MG63 (cell line): ENCODE measurements around the gene PCID2. TPM values are rescaled to one million over a fixed set of nuclear protein-coding genes. Genes with fewer than 3 reads are reported as not detected.
A peak's percentile ranks its signal among the peaks of the same experiment; 100 is the strongest.

Experiments
- DNase-seq: peaks from one replicate; pipeline ENCODE4 v3.0.0-alpha.2; 2020
- H3K27me3 ChIP-seq: fragments of 250-450 bp; sonication (Bioruptor Pico); 2 replicates; pipeline ENCODE4 v1.5.1; 2020; ENCODE audit warnings: mild to moderate bottlenecking, moderate library complexity
- H3K36me3 ChIP-seq: fragments of 250-450 bp; sonication (Bioruptor Pico); 2 replicates; pipeline ENCODE4 v1.5.1; 2020; ENCODE audit warnings: mild to moderate bottlenecking, moderate library complexity
- H3K4me3 ChIP-seq: fragments of 250-450 bp; sonication (Bioruptor Pico); 2 replicates; pipeline ENCODE4 v1.5.1; 2020; ENCODE audit warnings: mild to moderate bottlenecking, moderate library complexity
- H3K9me3 ChIP-seq: fragments of 250-450 bp; sonication (Bioruptor Pico); 2 replicates; pipeline ENCODE4 v1.5.1; 2020; ENCODE audit warnings: mild to moderate bottlenecking, moderate library complexity
- total RNA-seq: library from RNA; depleted of rRNA; stranded (reverse); fragments of >200 nt; shearing (Covaris generic); gene quantifications from 2 replicates; pipeline ENCODE4 v1.2.3, GENCODE V29; 2014; ENCODE audit warnings: low replicate concordance

Gene PCID2
- total RNA-seq, 1 experiment from 2014 or later: 106 TPM

- H3K36me3 ChIP-seq: peaks cover 92% of the 10 kb centered on the region
Observed at GRCh38 chr13:113179374-113180230, 28.9 kb downstream of the PCID2 start.

GRCh38 chr13:113178896-113179167 is 29.6 kb downstream of the PCID2 start:
- DNase-seq: no peak

More at GRCh38 chr13:113179374-113180230, 28.9 kb downstream of the PCID2 start:
- no peak overlapping the region for H3K4me3 ChIP-seq
- DNase-seq: no peak
- H3K9me3 ChIP-seq: no peaks in the 10 kb centered on the region
- H3K27me3 ChIP-seq: no peaks in the 10 kb centered on the region

GRCh38 chr13:113178070-113178895 is 30.2 kb downstream of the PCID2 start:
- no peaks in the 10 kb centered on the region for H3K27me3 ChIP-seq
- peaks cover 87% of the 10 kb centered on the region for H3K36me3 ChIP-seq
- no peak overlapping the region for H3K4me3 ChIP-seq
- DNase-seq: peak; percentile 64
- no peaks in the 10 kb centered on the region for H3K9me3 ChIP-seq

More at GRCh38 chr13:113178896-113179167, 29.6 kb downstream of the PCID2 start:
- Histone ChIP-seq H3K4me3 (no peak overlapping the region), H3K36me3 (peaks cover 88% of the 10 kb centered on the region), H3K9me3 (no peaks in the 10 kb centered on the region), H3K27me3 (no peaks in the 10 kb centered on the region)

GRCh38 chr13:113176822-113177221 is 31.6 kb downstream of the PCID2 start:
- H3K27me3 ChIP-seq: no peaks in the 10 kb centered on the region
- no peaks in the 10 kb centered on the region for H3K9me3 ChIP-seq
- DNase-seq: no peak
- peaks cover 84% of the 10 kb centered on the region for H3K36me3 ChIP-seq
- no peak overlapping the region for H3K4me3 ChIP-seq

- no peaks in the 10 kb centered on the region for H3K27me3 ChIP-seq
- peaks cover 86% of the 10 kb centered on the region for H3K36me3 ChIP-seq
- no peak for DNase-seq
- no peaks in the 10 kb centered on the region for H3K9me3 ChIP-seq
- H3K4me3 ChIP-seq: no peak overlapping the region
Observed at GRCh38 chr13:113176280-113176679, 32.2 kb downstream of the PCID2 start.

GRCh38 chr13:113172419-113172926 is 36.0 kb downstream of the PCID2 start:
- Histone ChIP-seq H3K27me3 (no peaks in the 10 kb centered on the region), H3K4me3 (no peak overlapping the region), H3K36me3 (peaks cover 78% of the 10 kb centered on the region), H3K9me3 (no peaks in the 10 kb centered on the region)
- DNase-seq: no peak

GRCh38 chr13:113171250-113172125 is 37.0 kb downstream of the PCID2 start:
- no peak for DNase-seq
- peaks cover 75% of the 10 kb centered on the region for H3K36me3 ChIP-seq
- no peaks in the 10 kb centered on the region for H3K27me3 ChIP-seq
- no peak overlapping the region for H3K4me3 ChIP-seq
- H3K9me3 ChIP-seq: no peaks in the 10 kb centered on the region

GRCh38 chr13:113170511-113170910 is 38.0 kb downstream of the PCID2 start:
- Histone ChIP-seq H3K4me3 (no peak overlapping the region), H3K36me3 (peaks cover 70% of the 10 kb centered on the region), H3K27me3 (no peaks in the 10 kb centered on the region), H3K9me3 (no peaks in the 10 kb centered on the region)
- DNase-seq: no peak

GRCh38 chr13:113169277-113170272 is 38.9 kb downstream of the PCID2 start:
- Histone ChIP-seq H3K27me3 (no peaks in the 10 kb centered on the region), H3K4me3 (no peak overlapping the region), H3K9me3 (no peaks in the 10 kb centered on the region), H3K36me3 (peaks cover 60% of the 10 kb centered on the region)
- no peak for DNase-seq

- Histone ChIP-seq H3K27me3 (peaks cover 4% of the 10 kb centered on the region), H3K9me3 (no peaks in the 10 kb centered on the region), H3K4me3 (no peak overlapping the region), H3K36me3 (peaks cover 53% of the 10 kb centered on the region)
- DNase-seq: no peak
Observed at GRCh38 chr13:113168211-113168610, 40.3 kb downstream of the PCID2 start.

- Histone ChIP-seq H3K27me3 (peaks cover 9% of the 10 kb centered on the region), H3K36me3 (peaks cover 49% of the 10 kb centered on the region), H3K9me3 (no peaks in the 10 kb centered on the region), H3K4me3 (no peak overlapping the region)
- no peak for DNase-seq
Observed at GRCh38 chr13:113167575-113167974, 40.9 kb downstream of the PCID2 start.

- Histone ChIP-seq H3K4me3 (no peak overlapping the region), H3K27me3 (peaks cover 9% of the 10 kb centered on the region), H3K36me3 (peaks cover 46% of the 10 kb centered on the region), H3K9me3 (no peaks in the 10 kb centered on the region)
- no peak for DNase-seq
Observed at GRCh38 chr13:113167155-113167554, 41.3 kb downstream of the PCID2 start.

- Histone ChIP-seq H3K36me3 (peaks cover 41% of the 10 kb centered on the region), H3K9me3 (no peaks in the 10 kb centered on the region), H3K27me3 (peaks cover 9% of the 10 kb centered on the region), H3K4me3 (no peak overlapping the region)
- no peak for DNase-seq
Observed at GRCh38 chr13:113166681-113167080, 41.8 kb downstream of the PCID2 start.

- peaks cover 37% of the 10 kb centered on the region for H3K36me3 ChIP-seq
- no peaks in the 10 kb centered on the region for H3K9me3 ChIP-seq
- no peak overlapping the region for H3K4me3 ChIP-seq
- peaks cover 9% of the 10 kb centered on the region for H3K27me3 ChIP-seq
- no peak for DNase-seq
Observed at GRCh38 chr13:113166266-113166665, 42.2 kb downstream of the PCID2 start.

GRCh38 chr13:113164492-113164891 is 44.0 kb downstream of the PCID2 start:
- H3K4me3 ChIP-seq: no peak overlapping the region
- H3K9me3 ChIP-seq: no peaks in the 10 kb centered on the region
- H3K27me3 ChIP-seq: peaks cover 9% of the 10 kb centered on the region
- peaks cover 23% of the 10 kb centered on the region for H3K36me3 ChIP-seq
- DNase-seq: no peak
